Head of caudate nucleus (tissue), 42 donors: ENCODE data around the gene TMF1.

Source experiments
- DNase-seq, 42 donors: peaks; one replicate each; pipeline versions ENCODE4 v3.0.0 to v3.0.0-alpha.2; 2020 to 2021; ENCODE audit warnings: mixed read lengths in 7 of 42
- intact Hi-C: fragments of 100-400 bp; cut with DNase I; formaldehyde crosslinking; loops from one replicate; pipeline ENCODE4 v1.15.0; 2022

Gene TMF1

GRCh38 chr3:68987322-68987721, 64.8 kb downstream of the TMF1 start:
- intact Hi-C loops, result no loop called here
- DNase-seq, result no peak

GRCh38 chr3:68986496-68987208, 65.5 kb downstream of the TMF1 start:
- intact Hi-C loops, result no loop called here
- no peak for DNase-seq

- intact Hi-C loops, result no loop called here
- no peak for DNase-seq
Observed at GRCh38 chr3:68985146-68985790, 66.9 kb downstream of the TMF1 start.

GRCh38 chr3:68984011-68984530, 68.1 kb downstream of the TMF1 start:
- no peak for DNase-seq
- intact Hi-C loops, result no loop called here

- intact Hi-C loops, result no loop called here
- DNase-seq, result no peak
Observed at GRCh38 chr3:68977486-68978167, 74.5 kb downstream of the TMF1 start.

- intact Hi-C loops, result no loop called here
- no peak for DNase-seq
Observed at GRCh38 chr3:68974711-68975110, 77.4 kb downstream of the TMF1 start.

- DNase-seq, result no peak
- intact Hi-C loops, result no loop called here
Observed at GRCh38 chr3:68973639-68974038, 78.5 kb downstream of the TMF1 start.

- intact Hi-C loops, result no loop called here
- peak; percentile 61 to 88 (median 79) for DNase-seq
Observed at GRCh38 chr3:68972358-68972979, 79.7 kb downstream of the TMF1 start.
